HG02885 (cell line): ENCODE data around the gene AGRP.
"Not testable (repeated sequence)": the region's sequence is repeated elsewhere in the genome, so short reads cannot be mapped to it uniquely, and the experiment has no call there.

Experiments
- ATAC-seq: cut with Tn5 transposase; IDR thresholded peaks from one replicate; pipeline ENCODE4 v1.9.1; 2021; ENCODE audit warnings: mild to moderate bottlenecking; ENCODE audit not compliant: unreplicated experiment, poor library complexity

Gene AGRP, protein sequence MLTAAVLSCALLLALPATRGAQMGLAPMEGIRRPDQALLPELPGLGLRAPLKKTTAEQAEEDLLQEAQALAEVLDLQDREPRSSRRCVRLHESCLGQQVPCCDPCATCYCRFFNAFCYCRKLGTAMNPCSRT

DNA sequence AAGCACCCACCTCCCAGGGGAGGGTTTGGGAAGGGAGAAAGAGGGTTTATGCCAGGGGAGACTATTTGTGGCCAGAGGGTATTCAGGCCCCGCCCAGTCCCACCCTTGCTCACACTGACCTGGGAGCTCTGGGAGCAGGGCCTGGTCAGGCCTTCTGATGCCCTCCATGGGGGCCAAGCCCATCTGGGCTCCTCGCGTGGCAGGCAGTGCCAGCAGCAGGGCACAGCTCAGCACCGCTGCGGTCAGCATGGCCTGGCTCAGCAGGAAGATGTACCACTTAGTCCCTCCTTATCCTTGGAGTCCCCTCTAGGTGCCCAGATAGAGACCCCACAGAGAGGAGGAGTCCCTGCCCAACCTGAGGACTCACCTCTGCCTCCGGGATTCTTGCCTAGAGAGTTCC lies at the start of gene AGRP:
TSS of gene AGRP (minus strand) at position 398 of the 400 bp plus-strand sequence. CDS start at position 249, 149 bp downstream.
- ATAC-seq = no peak

DNA sequence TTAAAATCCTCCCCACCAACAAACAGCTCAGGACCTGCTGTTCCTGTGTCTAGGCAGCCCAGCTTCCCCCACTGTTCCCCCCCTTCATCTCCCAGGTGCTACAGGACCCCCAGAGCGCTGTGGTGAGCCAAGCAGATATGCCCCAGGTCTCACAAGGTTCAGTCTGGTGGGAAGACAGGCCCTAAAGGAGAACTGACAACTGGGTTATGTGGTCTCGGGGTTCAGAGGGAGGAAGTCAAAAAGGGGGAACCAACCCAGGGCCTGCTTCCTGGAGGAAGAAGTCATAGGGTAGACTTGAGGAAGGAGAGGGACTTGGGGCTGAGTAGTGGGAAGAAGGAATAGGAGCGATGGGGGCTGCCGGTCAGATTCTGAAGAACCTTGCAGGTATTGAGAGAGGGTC lies 47.9 kb upstream of the AGRP start:
- ATAC-seq = no peak

DNA sequence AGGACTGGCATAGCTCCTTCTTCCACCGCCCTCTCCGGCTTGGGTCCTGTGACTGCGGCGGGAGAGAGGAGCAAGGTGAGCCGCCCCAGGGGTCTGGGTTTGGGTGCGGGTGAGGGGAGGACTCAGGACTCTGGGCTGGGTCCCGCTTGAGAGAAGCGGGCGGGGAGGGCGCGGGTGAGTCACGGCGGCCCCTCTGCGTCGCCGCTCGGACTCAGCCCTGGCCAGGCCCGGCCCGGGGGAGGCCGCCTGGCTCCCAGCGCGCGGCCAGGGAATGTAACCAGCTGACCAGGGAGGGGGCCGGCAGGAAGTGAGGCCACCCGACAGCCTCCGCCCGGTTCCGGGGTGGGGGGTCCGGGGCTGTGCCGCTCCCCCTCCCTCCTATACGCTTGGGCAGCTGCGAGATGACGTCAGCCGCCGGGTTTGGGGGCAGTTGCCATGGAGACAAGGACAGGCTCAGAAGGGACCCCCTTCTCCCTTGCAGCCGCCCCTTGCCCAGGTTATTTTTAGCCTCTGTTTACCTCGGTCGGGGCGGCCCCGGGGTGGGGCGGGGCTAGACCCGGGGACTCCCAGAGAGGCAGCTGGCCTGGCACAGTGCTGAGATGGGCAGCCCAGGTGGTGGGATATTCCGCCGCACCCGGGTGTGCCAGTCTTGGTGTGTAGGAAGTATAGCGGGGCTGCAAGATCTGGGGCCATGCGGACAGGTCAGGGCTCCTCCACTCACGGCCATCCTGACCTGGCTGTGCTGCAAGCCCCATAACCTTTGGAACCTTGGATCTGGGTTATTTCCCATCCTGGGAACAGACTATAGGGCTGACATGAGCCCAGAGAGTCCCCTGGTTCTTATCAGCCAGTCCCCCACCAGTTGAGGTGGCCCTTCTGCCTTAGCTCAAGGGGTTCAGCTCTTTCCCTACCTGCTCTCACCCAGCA lies 46.9 kb upstream of the AGRP start:
- peak; percentile 34 for ATAC-seq

DNA sequence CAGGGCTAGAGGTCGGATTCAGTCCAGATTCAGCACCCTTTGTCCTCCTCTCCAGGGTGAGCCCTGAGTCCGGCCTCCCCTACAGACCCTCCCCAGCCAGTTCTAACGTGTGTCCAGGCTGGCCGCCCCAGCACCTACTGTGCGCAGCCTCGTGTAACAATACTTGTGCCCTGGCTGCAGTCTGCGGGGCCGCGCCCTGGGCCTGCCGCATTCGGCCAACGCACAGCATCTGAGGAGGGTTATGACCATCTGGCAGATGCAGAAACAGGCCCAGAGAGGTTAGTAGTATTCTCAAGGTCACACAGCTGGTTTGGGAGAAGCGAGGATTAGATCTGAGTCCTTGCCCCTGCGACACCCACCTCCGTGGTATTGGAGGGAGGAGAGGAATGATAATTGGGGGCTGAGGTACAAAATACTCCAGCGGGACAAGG lies 46.2 kb upstream of the AGRP start:
- no peak for ATAC-seq

DNA sequence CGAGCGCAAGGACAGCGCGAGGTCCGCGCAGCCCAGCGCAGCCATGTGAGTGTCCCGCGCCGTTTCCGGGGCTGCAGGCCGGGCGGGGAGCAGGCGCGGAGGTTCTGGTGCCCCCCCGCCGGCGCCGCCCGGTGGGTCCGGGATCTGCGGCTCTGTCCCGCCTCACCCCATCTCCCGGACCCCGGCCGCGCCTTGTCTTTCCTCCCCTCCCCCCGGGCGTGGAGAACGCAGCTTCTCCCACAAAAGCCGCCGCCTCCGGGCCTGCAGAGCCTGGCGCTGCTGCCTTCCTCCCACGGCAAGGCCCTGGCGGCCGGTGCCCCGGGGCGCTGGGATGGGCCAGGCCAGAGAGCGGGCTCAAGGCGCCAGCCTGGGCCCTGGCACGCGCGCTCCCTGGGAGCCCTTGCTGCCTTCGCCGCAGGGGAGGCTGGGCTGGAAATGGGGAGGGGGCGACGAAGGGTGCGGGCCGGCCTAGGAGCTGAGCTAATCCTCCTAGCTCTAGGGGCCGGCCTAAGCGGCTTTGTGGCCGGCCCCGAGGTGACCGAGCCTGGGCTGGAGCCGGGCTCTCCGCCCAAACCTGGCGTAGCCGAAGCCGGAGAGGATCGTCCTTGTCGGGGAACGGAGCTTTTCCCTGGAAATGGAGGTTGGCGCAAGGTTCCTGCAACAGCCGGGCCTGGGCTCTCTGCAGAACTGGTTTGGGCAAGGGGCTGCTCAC lies 45.7 kb upstream of the AGRP start:
- peak; percentile 21 for ATAC-seq

DNA sequence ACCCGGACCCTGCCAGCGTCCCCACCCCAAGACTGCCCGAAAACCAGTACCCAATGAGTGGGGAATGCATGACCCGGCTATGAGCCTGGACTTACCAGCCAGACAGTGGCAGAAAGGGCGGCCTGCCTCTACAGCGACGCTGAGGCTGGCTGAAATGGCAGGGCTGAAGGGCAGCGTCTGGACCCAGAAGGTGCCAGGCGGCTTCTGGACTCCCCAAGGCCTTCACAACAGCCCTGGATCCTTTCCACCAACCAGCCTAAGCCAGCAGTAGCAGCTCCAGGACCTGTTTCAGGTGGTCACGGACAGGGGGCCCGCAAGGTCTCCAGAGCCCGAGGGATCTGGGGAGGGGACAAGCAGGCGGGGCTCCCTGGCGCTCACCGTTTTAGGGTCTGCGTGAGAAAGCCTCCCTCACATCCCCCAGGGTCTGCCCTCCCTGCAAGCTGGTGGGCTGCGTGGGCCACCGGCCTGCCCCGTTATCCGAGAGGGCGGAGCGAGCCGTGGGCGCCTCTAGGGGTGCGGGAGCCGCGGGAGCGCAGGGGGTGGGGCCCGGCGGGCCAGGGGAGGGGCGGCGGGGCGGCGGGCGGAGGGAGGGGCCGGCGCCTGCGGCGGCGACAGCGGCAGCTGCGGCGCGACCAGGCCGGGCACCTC lies 45.0 kb upstream of the AGRP start, which contains the start of gene RIPOR1:
TSS of gene RIPOR1 (plus strand) at position 608 of the 648 bp plus-strand sequence. CDS start 9,618 bp downstream, outside the sequence.
- peak; percentile 52 for ATAC-seq

DNA sequence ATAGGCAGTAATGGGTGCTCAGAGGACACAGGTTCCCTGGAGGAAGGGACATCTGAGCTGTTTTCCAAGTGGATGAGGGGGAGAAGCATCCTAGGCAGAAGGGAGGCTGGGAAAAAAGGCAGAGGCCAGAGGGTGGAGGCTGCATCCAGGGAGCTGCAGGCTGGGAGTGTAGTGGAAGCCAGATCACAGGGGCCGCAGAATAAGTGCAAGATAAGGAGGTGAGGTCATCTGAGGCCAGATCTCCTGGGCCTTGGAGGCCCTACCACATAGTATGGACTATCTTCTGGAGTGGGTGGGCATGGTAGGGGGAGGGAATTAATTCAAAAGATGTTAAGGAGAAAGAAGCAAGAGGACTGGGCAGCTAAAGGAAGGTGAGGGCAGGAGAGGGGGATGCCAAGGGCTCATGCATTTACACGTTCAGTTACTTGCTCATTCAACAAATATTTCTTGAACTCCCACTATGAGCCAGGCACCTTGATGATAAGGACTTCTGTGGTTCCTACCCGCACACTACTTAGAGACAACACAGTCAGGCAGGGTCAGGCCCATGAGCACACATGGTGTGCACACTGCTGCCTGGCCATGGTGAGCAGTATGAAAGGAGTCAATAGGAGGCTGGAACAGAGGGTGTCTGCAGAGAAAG lies 42.9 kb upstream of the AGRP start:
- no peak for ATAC-seq

DNA sequence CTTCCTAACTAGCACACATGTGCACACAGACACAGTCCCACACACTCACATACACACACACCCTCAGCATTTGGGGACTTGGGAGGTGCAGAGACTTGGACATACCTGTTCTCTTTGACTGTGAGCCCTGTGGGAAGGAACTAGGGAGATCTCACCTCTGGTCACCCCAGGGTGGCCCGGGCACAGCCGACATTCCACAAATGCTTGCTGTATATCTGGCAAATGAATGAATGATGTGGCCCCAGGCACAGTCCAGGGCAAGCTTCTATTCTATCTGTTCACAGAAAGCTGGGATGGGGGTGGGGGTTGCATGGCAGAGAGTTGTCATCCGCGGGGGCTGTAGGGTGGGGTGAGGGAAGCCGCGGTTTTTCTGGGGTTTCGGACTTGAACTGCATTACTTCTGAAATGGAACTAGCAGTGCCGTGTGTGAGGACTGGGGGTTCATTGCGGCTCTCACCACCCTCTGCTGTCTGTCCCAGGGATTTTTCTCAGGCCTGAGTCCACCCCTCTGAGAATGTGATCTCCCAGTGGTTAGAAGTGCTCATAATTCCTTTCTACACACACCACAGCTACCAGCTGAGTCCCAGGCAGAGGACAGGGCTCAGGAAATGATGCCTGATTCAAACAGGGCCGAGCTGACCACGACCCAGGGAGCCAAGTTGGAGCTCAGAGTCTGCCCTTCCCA lies 42.0 kb upstream of the AGRP start:
- no peak for ATAC-seq

DNA sequence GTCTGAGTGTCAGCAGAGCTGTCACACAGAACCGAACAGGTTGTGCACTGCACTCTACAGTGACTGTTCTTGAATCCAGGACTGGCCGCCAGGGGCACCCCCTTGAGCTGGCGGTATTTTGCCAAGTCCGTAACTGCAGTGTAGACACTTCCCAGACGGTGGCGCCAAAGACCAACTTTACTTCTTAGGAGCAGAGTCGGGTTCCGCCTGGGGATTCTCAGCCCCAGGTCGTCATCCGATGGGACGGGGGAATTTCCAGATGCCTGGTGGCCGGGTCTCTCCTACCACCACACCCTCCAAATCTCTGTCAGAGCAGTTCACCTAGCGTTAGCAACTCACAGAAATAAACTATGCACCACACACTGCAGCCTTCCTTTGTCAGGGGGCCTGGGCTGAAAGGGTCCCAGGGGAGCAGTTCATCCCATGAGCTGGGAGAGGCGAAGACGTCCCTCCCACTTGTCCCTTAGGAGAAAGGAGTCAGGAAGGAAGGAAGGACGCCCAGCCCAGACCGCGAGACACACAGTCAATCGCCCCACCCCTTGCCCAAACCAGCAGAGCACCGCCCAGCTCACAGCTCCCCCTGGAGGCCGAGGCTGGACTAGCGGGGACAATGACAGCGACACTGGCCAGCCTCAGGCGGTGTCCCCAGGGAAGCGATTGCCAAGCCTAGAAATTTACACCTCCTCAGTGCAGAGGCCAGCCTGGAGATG lies 37.9 kb upstream of the AGRP start:
- ATAC-seq = peak; percentile 73

DNA sequence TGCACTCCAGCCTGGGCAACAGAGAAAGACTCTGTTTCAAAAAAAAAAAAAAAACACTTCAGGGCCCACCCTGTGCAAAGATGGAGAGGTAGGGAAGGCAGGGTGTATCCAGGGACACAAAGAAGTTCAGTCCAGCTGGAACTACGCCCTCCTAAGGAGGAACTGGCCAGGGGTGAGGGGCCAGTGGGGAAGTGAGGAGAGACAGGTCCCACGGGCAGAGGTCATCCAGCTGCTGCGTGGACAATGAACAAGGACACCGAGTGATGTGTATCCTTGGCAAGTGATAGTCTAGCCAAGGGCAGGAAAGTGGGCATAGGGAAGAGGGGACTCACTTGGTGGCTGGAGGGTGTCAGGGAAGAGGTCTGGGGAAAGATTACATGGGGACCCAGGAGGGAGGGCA lies 35.9 kb upstream of the AGRP start:
- ATAC-seq = no peak

DNA sequence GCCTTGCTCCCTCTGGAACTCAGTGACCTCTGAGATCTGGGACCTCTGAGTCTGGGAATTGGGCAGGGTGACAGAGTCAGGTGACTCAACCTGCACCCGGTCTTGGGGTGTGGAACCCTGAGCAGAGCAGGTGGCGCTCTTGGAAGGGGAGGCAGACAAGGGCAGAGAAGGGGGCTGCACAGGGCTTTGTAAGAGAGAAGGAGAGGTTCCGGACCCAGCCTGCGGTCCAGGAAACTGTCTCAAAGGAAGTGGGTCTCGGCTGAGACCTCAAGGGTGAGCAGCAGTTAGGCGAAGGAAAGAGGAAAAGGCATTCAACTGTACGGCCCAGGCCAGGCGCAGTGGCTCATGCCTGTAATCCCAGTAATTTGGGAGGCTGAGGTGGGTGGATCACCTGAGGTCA lies 35.3 kb upstream of the AGRP start:
- no peak for ATAC-seq

DNA sequence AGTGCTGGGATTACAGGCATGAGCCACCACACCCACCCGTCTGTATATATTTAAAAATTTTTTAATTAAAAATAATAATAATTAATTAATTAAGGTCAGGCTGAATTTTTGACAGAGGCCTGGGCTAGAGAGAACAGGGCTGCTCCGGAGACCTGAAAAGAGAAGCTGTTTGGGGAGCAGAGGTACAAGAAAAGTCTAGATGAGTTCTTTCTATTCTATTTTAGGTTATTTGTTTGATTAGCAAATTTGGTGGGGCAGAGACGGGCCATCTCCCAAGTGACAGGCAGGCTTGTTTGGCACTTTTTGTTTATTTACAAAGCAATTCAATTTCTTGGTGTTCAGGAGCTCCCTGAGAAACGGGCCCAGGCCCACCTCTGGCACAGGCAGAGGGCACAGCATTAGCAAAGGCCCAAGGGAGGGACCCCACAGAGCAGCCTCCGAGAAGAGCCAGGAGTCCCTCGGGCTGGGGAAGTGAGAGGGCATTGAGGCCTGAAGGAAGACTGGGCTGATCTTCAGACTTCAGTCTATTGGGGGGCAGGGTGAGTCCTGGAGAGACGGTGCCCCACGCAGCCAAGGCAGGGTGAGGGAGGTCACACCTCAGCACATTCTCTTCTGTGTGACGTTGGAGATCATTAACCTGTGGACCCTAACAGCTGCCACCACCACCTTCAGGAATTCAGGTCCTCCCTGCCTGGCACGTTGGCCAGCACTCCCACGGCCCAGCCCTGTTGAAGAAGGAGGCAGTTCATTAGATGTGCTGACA lies 34.5 kb upstream of the AGRP start:
- peak; percentile 50 for ATAC-seq

DNA sequence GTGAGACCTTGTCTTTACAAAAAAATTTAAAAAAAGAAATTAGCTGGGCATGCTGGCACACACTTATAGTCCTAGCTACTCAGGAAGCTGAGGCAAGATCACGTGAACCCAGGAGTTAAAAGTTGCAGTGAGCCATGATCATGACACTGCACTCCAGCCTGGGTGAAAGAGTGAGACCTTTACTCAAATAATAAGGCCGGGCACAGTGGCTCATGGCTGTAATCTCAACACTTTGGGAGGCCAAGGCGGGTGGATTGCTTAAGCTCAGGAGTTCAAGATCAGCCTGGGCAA lies 33.8 kb upstream of the AGRP start:
- no peak for ATAC-seq

DNA sequence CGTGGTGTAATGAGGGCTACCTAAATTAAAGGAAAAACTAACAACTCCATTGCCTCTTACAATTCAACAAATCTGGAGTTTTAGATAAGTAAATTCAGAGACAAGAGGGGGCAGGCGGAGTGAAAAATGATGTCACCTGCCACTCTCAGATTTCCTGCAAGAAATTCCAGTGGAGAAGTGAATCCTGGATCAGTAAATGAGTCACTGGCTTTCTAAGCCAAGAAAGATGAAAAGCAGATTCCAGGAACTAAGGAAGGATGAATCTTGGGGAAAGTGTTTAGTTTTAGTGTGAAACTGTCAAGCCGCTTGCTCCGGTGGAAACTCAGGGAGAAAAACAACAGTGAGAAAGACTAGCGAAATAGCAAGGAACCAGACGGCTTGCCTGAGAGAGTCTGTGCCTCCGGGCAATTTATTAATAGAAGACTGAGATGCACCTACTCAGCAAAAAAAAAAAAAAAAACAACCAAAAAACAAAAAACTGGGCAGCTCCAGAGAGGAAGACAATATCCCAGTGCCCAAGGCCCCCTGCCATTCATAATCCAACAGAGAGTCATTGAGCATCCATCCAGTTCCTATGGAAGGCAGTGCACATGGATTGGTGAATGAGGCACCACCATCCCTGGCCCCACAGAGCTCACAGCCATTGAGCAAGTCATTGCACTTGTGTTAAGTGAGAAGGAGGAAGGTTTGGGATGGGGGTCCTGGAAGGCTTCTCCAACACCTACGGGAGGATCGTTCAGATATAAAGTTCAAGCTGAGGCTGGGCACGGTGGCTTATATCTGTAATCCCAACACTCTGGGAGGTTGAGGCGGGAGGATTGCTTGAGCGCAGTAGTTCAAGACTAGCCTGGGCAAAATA lies 33.2 kb upstream of the AGRP start:
- ATAC-seq = no peak

DNA sequence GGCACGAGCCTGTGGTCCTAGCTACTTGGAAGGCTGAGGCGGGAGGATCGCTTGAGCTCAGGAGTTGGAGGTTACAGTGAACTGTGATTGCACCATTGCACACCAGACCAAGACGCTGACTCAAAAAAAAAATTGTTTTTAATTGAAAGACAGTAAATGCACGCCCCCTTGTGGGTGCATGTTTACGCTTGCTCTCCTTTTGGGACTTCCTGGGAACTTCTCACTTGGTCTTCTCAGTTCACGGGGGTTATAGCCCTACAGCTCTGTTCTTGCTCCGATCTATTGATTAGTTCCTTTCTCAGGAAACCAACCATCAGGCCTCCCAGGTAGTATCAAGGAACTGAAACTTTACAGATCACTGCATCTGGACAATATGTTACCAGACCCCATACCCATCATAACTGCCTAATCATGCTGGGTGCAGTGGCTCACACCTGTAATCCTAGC lies 31.1 kb upstream of the AGRP start:
- peak; percentile 41 for ATAC-seq

DNA sequence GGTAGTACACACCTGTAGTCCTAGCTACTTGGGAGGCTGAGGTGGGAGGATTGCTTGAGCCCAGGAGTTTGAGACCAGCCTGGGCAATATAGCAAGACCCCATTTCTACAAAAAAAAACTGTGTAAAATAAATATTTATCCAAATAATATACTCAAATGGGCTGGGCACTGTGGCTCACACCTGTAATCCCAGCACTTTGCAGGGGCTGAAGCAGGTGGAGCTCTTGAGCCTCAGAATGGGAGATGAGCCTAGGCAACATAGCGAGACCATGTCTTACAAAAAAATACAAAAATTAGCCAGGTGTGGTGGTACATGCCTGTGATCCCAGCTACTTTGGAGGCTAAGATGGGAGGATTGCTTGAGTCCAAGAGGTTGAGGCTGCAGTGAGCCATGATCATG lies 30.5 kb upstream of the AGRP start:
- not testable (repeated sequence) for ATAC-seq

DNA sequence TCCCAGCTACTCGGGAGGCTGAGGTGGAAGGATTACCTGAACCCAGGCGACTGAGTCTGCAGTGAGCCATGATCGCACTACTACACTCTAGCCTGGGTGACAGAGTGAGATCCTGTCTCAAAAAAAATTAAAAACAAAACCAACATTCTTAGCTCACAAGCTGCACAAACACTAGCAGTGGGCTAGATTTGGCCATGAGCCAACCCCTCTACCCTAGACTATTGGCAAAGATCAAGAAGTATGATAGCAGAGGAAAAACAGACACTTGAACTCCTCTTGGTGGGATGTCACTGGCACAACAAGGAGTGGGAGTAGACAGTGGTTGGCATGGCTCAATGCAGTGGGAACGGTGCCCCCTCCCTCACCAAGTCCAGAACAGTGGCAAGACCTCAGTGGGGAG lies 25.7 kb upstream of the AGRP start:
- no peak for ATAC-seq
